SU-DHL-6 (cell line): ENCODE results near the gene NFIA.

ENCODE experiments used
- EZH2phosphoT487 ChIP-seq: fragments of 200-600 bp; sonication (generic), shearing (Covaris generic); conservative IDR thresholded peaks from 2 replicates; pipeline ENCODE4 v1.6.1; 2018; ENCODE audit warnings: mild to moderate bottlenecking, antibody characterized with exemption, low read length, moderate library complexity, mixed read lengths
- TF ChIP-seq, protein P1 (sequence below): fragments of 200-600 bp; sonication (generic); IDR thresholded peaks from one replicate; pipeline ENCODE4 v1.5.1; 2017; ENCODE audit warnings: antibody characterized with exemption, mild to moderate bottlenecking, low read length, moderate library complexity; ENCODE audit not compliant: insufficient read depth, poor library complexity, severe bottlenecking

DNA sequence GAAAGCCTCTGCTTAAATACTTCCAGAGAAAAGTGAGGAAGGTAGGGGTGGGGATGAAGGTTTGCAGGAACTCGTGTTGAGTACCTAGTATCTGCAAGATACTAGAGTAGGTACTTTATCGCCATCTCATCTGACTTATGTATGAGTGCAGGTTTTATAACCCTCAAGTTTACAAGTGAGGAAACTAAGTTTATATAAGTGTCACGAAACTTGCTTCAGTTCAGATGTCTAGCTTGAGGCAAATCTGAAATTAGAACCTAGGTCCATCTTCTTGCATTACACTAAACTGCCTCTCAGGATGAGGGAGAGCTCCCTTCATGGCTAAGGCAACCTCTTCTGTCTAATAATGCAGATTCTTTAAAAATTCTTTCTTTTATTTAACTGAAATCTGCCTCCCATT, 43.5 kb downstream of the NFIA start:
- TF ChIP-seq, protein P1, sequence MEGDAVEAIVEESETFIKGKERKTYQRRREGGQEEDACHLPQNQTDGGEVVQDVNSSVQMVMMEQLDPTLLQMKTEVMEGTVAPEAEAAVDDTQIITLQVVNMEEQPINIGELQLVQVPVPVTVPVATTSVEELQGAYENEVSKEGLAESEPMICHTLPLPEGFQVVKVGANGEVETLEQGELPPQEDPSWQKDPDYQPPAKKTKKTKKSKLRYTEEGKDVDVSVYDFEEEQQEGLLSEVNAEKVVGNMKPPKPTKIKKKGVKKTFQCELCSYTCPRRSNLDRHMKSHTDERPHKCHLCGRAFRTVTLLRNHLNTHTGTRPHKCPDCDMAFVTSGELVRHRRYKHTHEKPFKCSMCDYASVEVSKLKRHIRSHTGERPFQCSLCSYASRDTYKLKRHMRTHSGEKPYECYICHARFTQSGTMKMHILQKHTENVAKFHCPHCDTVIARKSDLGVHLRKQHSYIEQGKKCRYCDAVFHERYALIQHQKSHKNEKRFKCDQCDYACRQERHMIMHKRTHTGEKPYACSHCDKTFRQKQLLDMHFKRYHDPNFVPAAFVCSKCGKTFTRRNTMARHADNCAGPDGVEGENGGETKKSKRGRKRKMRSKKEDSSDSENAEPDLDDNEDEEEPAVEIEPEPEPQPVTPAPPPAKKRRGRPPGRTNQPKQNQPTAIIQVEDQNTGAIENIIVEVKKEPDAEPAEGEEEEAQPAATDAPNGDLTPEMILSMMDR: no peak
- TF ChIP-seq EZH2phosphoT487: no peak
